Measurements from ENCODE around the gene UXS1. TPM values are rescaled to one million over a fixed set of nuclear protein-coding genes. Genes with fewer than 3 reads are reported as not detected.

UXS1 gene
- total RNA-seq, 1 experiment from 2014 or later, result 46.3 TPM

DNA sequence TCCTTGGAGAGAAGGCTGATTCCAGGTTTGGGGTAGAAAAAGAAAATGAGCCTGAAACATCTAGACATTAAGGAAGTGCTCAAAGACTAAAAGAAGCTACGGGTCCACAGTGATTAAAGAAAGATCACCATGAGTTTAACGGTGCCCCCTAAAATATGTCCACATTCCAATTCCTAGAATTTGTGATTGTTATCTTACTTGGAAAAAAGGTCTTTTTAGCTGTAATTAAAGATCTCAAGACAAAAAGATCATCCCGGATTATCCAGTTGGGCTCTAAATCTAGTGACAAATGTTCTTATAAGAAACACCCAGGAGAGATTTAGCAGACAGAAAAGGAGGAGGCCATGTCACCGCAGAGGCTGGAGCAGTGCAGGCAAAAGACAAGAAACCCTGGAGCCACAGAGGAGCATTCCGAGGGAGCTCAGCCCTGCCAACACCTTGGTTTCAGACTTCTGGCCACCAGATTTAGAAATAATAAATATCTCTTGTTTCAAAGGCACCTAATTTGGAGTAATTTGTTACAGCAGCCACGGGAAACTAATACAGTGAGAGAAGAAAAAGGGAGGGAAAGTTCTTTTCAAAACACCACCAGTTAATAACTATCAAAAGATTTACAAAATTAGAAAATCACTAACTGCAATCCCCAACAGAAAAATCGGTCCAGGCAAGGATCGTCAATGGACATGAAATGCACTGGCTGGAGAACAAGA lies 8.5 kb downstream of the UXS1 start:
- H2BK15ac ChIP-seq (ENCODE audit: low read depth, low read length), result no peak overlapping the region
- peaks cover 2% of the 10 kb centered on the region for H4K20me1 ChIP-seq (ENCODE audit: control insufficient read depth, insufficient read depth, insufficient read length)
- Mint-ChIP-seq H3K9me3 (no peaks in the 10 kb centered on the region; a peak in 1 of 5 replicates), H3K4me1 (peaks cover 31 to 36% of the 10 kb centered on the region in 2 experiments), H3K27me3 (ENCODE audit: low read depth) (no peaks in the 10 kb centered on the region), H3K36me3 (ENCODE audit: insufficient read depth in 1 of 3, low read depth in 3 of 3) (peaks cover 3 to 5% (median 4%) of the 10 kb centered on the region in 3 experiments; a peak in 4 of 7 replicates), H3K27ac (no peak overlapping the region), H3K4me3 (no peak overlapping the region)
- H2AK5ac ChIP-seq (ENCODE audit: insufficient read length, low read length), result no peak overlapping the region
- no peak overlapping the region for H3K4ac ChIP-seq (ENCODE audit: low read depth, low read length)
- no peak overlapping the region for H3K27ac ChIP-seq (ENCODE audit: insufficient read length, low read depth, low read length)
- no peak overlapping the region for H2BK5ac ChIP-seq (ENCODE audit: insufficient read length, low read length)
- no peak overlapping the region for H2BK20ac ChIP-seq (ENCODE audit: low read depth, low read length, poor library complexity, severe bottlenecking)
- H2BK12ac ChIP-seq (ENCODE audit: insufficient read length, low read depth, low read length), result no peak overlapping the region
- no peak overlapping the region for H4K5ac ChIP-seq (ENCODE audit: insufficient read length, low read depth, low read length)
- H3K27me3 ChIP-seq (ENCODE audit: insufficient read depth, low read length), result no peaks in the 10 kb centered on the region
- no peak for DNase-seq
- H3K9me3 ChIP-seq (ENCODE audit: control insufficient read depth, low read depth, low read length), result no peaks in the 10 kb centered on the region
- H3K56ac ChIP-seq (ENCODE audit: insufficient read length, low read depth, low read length), result no peak overlapping the region
- TF ChIP-seq, protein P1, sequence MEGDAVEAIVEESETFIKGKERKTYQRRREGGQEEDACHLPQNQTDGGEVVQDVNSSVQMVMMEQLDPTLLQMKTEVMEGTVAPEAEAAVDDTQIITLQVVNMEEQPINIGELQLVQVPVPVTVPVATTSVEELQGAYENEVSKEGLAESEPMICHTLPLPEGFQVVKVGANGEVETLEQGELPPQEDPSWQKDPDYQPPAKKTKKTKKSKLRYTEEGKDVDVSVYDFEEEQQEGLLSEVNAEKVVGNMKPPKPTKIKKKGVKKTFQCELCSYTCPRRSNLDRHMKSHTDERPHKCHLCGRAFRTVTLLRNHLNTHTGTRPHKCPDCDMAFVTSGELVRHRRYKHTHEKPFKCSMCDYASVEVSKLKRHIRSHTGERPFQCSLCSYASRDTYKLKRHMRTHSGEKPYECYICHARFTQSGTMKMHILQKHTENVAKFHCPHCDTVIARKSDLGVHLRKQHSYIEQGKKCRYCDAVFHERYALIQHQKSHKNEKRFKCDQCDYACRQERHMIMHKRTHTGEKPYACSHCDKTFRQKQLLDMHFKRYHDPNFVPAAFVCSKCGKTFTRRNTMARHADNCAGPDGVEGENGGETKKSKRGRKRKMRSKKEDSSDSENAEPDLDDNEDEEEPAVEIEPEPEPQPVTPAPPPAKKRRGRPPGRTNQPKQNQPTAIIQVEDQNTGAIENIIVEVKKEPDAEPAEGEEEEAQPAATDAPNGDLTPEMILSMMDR (conservative IDR thresholded peaks at IDR 0.05), result no peak
- H3K79me2 ChIP-seq (ENCODE audit: insufficient read depth, low read length), result peaks cover 39% of the 10 kb centered on the region; the same call in 1 of the 2 replicates
- H3K4me2 ChIP-seq (ENCODE audit: insufficient read depth, insufficient read length, low read length), result no peak overlapping the region
- no CpG with 5 or more reads among the region's 8 CpGs for WGBS (ENCODE audit: extremely low coverage, insufficient read length, low lambda C conversion rate)
- H3K14ac ChIP-seq (ENCODE audit: insufficient read depth, low read length), result no peak overlapping the region
- no peak overlapping the region for H4K91ac ChIP-seq (ENCODE audit: insufficient read length, low read depth, low read length)
- no peak overlapping the region for H4K8ac ChIP-seq (replicated peaks; ENCODE audit: insufficient read length, low read depth, low read length)
- no peak overlapping the region for H3K9ac ChIP-seq (ENCODE audit: extremely low read depth, insufficient read length, low read length)
- no peak overlapping the region for H2AFZ ChIP-seq (ENCODE audit: low read length)
- no peak overlapping the region for H3K23ac ChIP-seq (ENCODE audit: insufficient read length, low read depth, low read length)
- H3K18ac ChIP-seq (ENCODE audit: insufficient read length, low read depth, low read length), result no peak overlapping the region
- no peaks in the 10 kb centered on the region for H3K23me2 ChIP-seq (ENCODE audit: insufficient read length, low read depth, low read length, poor library complexity, severe bottlenecking)
- no peak overlapping the region for H2BK120ac ChIP-seq (ENCODE audit: low read depth, low read length, poor library complexity, severe bottlenecking)
- H3T11ph ChIP-seq (ENCODE audit: low read length), result no peak overlapping the region
- H3K4me1 ChIP-seq (ENCODE audit: insufficient read depth, low read length), result peaks cover 4% of the 10 kb centered on the region; the same call in 1 of the 2 replicates
- H3K79me1 ChIP-seq (ENCODE audit: insufficient read depth, low read depth, low read length, poor library complexity, severe bottlenecking), result peaks cover 7% of the 10 kb centered on the region
